ENCODE results near the gene MLLT10. TPM values are rescaled to one million over a fixed set of nuclear protein-coding genes. Genes with fewer than 3 reads are reported as not detected.
A peak's percentile ranks its signal among the peaks of the same experiment; 100 is the strongest.

MLLT10 gene
- total and polyA plus RNA-seq, 2 of the 8 experiments (the other 6 are each of a cell fraction or from before 2014, with no cell fraction given), result 53.1 to 62.1 TPM

- Histone ChIP-seq H3K9ac (replicated peaks in 1 of 4; ENCODE audit: extremely low read depth in 1 of 4, low read depth in 3 of 4, low read length in 3 of 4) (no peak overlapping the region), H3K9me3 (ENCODE audit: insufficient read depth in 2 of 2, low read depth in 1 of 2, low read length in 1 of 2) (no peaks in the 10 kb centered on the region), H2BK120ac (replicated peaks; ENCODE audit: low read depth, low read length) (no peak overlapping the region), H2BK5ac (ENCODE audit: low read depth, low read length) (no peak overlapping the region), H3K4me3 (ENCODE audit: extremely low read depth in 1 of 4, insufficient read depth in 2 of 4, low read depth in 3 of 4, low read length in 4 of 4) (no peak overlapping the region), H2BK20ac (ENCODE audit: low read length) (no peak overlapping the region), H3K14ac (ENCODE audit: insufficient read length) (no peak overlapping the region), H4K20me1 (replicated peaks in 1 of 2; ENCODE audit: control insufficient read depth in 1 of 2, insufficient read depth in 2 of 2, low read length in 2 of 2) (no peaks in the 10 kb centered on the region), H3K79me1 (ENCODE audit: low read depth, low read length) (no peaks in the 10 kb centered on the region; the same call in 1 of the 2 replicates), H3K27ac (ENCODE audit: low read depth, low read length) (no peak overlapping the region), H4K5ac (ENCODE audit: insufficient read length, low read depth, low read length) (peak overlapping the region; percentile 60), H3K23me2 (ENCODE audit: low read depth, low read length) (no peaks in the 10 kb centered on the region), H3K18ac (ENCODE audit: extremely low read depth, low read length) (no peak overlapping the region), H4K8ac (ENCODE audit: extremely low read depth, insufficient read depth, low read length) (no peak overlapping the region), H4K91ac (replicated peaks; ENCODE audit: insufficient read length, low read length) (no peak overlapping the region), H3K56ac (replicated peaks; ENCODE audit: insufficient read length, low read depth, low read length) (no peak overlapping the region), H3K23ac (ENCODE audit: insufficient read length) (no peak overlapping the region), H3K4me1 (replicated peaks in 1 of 4; ENCODE audit: control insufficient read depth in 3 of 4, insufficient read depth in 4 of 4, low read length in 3 of 4) (no peaks in the 10 kb centered on the region; a peak in 2 of 7 replicates), H2BK12ac (ENCODE audit: low read depth, low read length) (no peak overlapping the region), H2AK5ac (ENCODE audit: low read depth, low read length) (no peak overlapping the region), H3K27me3 (replicated peaks in 1 of 4; ENCODE audit: control insufficient read depth in 3 of 4, extremely low read depth in 1 of 4, insufficient read depth in 3 of 4, low read length in 3 of 4) (no peaks in the 10 kb centered on the region), H3K79me2 (ENCODE audit: control insufficient read depth in 1 of 2, insufficient read depth in 2 of 2, low read length in 2 of 2) (peaks cover 0 to 50% of the 10 kb centered on the region in 2 experiments; a peak in 3 of 4 replicates), H2BK15ac (ENCODE audit: low read length) (no peak overlapping the region), H3K36me3 (ENCODE audit: control insufficient read depth in 2 of 4, insufficient read depth in 4 of 4, low read length in 3 of 4) (peaks cover 0 to 11% (median 2%) of the 10 kb centered on the region in 4 experiments; a peak in 4 of 8 replicates), H3K4ac (replicated peaks; ENCODE audit: insufficient read length, low read depth, low read length) (no peak overlapping the region), H3K4me2 (ENCODE audit: insufficient read depth in 1 of 2, low read depth in 2 of 2, low read length in 2 of 2) (no peak overlapping the region), H2AFZ (ENCODE audit: low read length) (no peak overlapping the region)
- ChIA-PET POLR2A (ENCODE audit: partially characterized antibody) (no interaction called here), CTCF (ENCODE audit: partially characterized antibody) (no interaction called here)
- DNase-seq (ENCODE audit: low read depth in 1 of 2, low spot score in 2 of 2), result no peak
- WGBS, 2 experiments (ENCODE audit: extremely low coverage in 1 of 2, insufficient coverage in 1 of 2, insufficient read length in 1 of 2, insufficient replicate concordance in 2 of 2, low coverage in 1 of 2, low lambda C conversion rate in 2 of 2, missing lambda C conversion rate in 1 of 2), result 80% methylated on average over 1 of the region's 1 CpG; no CpG with 5 or more reads in 1 of the 2 experiments
- TF ChIP-seq NRF1 (IDR thresholded peaks at IDR 0.05; ENCODE audit: low read depth, low read length) (no peak), TBP (IDR thresholded peaks at IDR 0.05; ENCODE audit: low read depth, low read length) (no peak), POLR2A (IDR thresholded peaks at IDR 0.05; ENCODE audit: control extremely low read depth in 1 of 2, low read depth in 2 of 2, low read length in 2 of 2) (no peak), TEAD4 (IDR thresholded peaks at IDR 0.05; ENCODE audit: low read depth, low read length) (no peak), HDAC2 (IDR thresholded peaks at IDR 0.05; ENCODE audit: borderline replicate concordance in 1 of 2, low read depth in 2 of 2, low read length in 2 of 2) (no peak), SIX5 (IDR thresholded peaks at IDR 0.05; ENCODE audit: low read depth, low read length) (no peak), EP300 (IDR thresholded peaks at IDR 0.05; ENCODE audit: borderline replicate concordance in 1 of 2, low read depth in 2 of 2, low read length in 2 of 2) (no peak), CTBP2 (IDR thresholded peaks at IDR 0.05; ENCODE audit: borderline replicate concordance, insufficient read depth, insufficient read length, low read length) (no peak), BCL11A (IDR thresholded peaks at IDR 0.05; ENCODE audit: low read depth in 2 of 2, low read length in 2 of 2) (no peak), HDAC6 (IDR thresholded peaks at IDR 0.05; ENCODE audit: low read depth, low read length) (no peak), KDM5A (IDR thresholded peaks at IDR 0.05; ENCODE audit: low read length) (no peak), POU5F1 (IDR thresholded peaks at IDR 0.05; ENCODE audit: low read depth, low read length) (no peak), KDM1A (IDR thresholded peaks at IDR 0.05; ENCODE audit: borderline replicate concordance, low read length) (no peak)
- FAIRE-seq, result no peak
These were observed 134.8 kb downstream of the MLLT10 start for GRCh38 chr10:21668831-21669230.
